ENCODE measurements around the gene PPP6R3. TPM values are rescaled to one million over a fixed set of nuclear protein-coding genes. Genes with fewer than 3 reads are reported as not detected.

The PPP6R3 gene
- total RNA-seq, 1 donor: 119 TPM

DNA sequence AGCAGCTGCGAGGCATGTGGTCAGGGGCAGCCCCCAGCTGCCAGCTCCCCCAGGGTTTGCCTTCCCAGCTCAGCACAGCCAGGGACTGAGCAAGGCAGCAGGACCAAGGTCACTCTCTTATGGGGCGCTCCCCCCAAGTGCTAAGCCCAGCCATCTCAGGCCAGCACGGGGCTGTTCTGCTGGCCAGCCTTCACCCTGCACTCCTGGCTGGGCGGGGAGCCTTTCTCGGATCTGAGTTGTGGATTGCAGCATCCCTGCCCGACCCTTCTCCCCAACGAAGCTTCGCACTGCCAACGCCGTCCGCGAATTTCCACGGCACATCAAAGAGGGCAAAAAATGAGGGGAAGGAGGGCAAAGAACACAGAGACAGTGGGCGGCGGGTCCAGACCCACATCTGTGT is 181.3 kb downstream of the PPP6R3 start:
- TF ChIP-seq, protein P1, sequence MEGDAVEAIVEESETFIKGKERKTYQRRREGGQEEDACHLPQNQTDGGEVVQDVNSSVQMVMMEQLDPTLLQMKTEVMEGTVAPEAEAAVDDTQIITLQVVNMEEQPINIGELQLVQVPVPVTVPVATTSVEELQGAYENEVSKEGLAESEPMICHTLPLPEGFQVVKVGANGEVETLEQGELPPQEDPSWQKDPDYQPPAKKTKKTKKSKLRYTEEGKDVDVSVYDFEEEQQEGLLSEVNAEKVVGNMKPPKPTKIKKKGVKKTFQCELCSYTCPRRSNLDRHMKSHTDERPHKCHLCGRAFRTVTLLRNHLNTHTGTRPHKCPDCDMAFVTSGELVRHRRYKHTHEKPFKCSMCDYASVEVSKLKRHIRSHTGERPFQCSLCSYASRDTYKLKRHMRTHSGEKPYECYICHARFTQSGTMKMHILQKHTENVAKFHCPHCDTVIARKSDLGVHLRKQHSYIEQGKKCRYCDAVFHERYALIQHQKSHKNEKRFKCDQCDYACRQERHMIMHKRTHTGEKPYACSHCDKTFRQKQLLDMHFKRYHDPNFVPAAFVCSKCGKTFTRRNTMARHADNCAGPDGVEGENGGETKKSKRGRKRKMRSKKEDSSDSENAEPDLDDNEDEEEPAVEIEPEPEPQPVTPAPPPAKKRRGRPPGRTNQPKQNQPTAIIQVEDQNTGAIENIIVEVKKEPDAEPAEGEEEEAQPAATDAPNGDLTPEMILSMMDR (IDR thresholded peaks at IDR 0.05; ENCODE audit: insufficient read depth, low read length): no peak
- no peak for DNase-seq (ENCODE audit: low read depth)
- no peak overlapping the region for H3K4me3 ChIP-seq (ENCODE audit: low read depth, low read length)

DNA sequence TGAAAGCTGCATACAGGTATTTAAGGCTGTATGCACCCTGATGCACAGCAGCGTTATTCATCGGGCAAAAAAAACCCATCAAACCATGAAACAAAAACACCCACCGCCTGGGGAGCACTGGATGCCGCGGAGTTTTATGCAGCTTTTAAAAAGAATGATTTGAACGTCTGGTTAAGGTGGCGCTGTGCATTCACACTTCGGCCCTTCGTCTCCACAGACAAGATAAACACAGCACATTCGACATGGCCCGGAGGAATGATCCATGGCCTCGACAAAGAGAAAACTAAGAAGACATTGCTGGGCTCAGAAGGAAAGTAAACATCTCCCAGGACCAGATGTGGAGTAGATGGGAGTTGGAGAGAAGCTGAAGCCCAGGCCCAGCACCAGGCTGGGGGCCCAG is 183.0 kb downstream of the PPP6R3 start:
- DNase-seq (ENCODE audit: low read depth): no peak
- H3K4me3 ChIP-seq (ENCODE audit: low read depth, low read length): no peak overlapping the region
- TF ChIP-seq, protein P1 (IDR thresholded peaks at IDR 0.05; ENCODE audit: insufficient read depth, low read length): no peak

DNA sequence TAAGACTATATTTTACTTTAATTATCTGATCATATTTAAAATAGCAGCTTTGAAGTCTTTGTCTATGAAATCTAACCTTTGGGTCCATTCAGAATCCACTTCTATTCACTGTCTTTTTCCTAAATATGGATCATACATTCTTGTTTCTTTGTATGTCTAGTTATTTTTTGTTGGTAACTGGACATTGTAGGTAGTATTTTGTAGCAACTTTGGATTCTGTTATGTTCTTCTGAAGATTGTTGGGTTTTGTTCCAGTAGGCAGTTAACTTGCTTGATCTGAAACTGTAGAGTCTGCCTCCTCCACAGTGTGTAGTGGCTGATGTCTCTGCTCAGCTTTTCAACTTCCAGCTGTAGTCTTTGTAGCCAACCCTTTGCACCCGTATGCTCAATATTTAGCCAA is 186.3 kb downstream of the PPP6R3 start:
- DNase-seq (ENCODE audit: low read depth): no peak
- TF ChIP-seq, protein P1 (IDR thresholded peaks at IDR 0.05; ENCODE audit: insufficient read depth, low read length): no peak

DNA sequence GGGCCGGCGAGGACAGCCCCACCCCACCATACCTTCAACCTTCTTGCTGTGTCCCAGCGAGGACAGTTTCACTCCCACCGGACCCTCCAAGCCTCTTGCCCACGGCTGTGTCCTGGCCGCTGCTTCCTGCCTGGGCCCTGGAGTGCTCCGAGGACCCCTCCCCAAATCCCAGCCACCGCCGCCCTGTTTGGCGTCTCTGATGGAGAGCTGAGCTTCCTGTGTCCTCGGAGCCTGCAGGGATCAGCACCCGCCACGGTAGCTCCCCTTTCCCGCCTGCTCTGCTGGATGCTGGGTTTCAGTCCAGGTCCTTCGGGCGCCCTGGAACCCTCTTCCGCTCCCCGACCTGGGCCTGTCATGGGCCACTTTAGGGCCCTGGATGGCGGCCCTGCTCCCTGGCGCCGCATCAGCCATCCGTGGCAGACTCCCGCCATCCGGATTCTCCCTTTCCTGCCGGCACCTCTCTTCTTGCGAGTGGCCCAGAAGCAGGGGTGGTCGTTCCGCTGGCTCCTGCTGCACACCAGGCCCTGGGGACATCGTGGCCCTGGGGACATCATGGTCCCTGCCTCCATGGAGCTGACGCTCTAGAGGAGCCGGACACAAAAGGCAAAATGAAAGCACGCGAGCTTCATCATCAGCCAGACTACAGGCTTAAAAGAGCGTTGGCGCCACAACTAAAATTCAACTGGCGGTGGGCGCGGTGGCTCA is 189.5 kb downstream of the PPP6R3 start:
- DNase-seq (ENCODE audit: low read depth): no peak
- no peak overlapping the region for H3K4me3 ChIP-seq (ENCODE audit: low read depth, low read length)
- TF ChIP-seq, protein P1 (IDR thresholded peaks at IDR 0.05; ENCODE audit: insufficient read depth, low read length): no peak

More for the DNA sequence above, 186.3 kb downstream of the PPP6R3 start:
- H3K4me3 ChIP-seq (ENCODE audit: low read depth, low read length): no peak overlapping the region

DNA sequence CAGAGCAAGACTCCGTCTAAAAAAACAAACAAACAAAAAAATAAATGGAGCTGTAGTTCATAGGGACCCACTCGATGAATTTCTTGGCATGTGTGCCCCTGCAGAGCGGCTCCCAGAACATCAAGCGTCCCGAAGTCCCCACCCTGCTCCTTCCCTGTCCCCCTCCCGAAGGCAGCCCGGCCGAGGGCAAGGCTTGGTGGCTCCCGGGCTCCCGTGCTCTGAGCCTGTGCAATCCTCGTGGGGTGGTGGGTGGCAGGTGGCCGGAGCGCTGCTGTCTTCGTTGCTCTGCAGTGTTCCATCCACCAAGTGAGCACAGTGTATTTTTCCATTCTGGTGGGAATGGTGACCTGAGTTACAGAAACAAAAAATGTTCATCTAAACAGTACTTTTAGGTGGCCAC is 190.2 kb downstream of the PPP6R3 start:
- TF ChIP-seq, protein P1 (IDR thresholded peaks at IDR 0.05; ENCODE audit: insufficient read depth, low read length): no peak
- H3K4me3 ChIP-seq (ENCODE audit: low read depth, low read length): no peak overlapping the region
- no peak for DNase-seq (ENCODE audit: low read depth)

DNA sequence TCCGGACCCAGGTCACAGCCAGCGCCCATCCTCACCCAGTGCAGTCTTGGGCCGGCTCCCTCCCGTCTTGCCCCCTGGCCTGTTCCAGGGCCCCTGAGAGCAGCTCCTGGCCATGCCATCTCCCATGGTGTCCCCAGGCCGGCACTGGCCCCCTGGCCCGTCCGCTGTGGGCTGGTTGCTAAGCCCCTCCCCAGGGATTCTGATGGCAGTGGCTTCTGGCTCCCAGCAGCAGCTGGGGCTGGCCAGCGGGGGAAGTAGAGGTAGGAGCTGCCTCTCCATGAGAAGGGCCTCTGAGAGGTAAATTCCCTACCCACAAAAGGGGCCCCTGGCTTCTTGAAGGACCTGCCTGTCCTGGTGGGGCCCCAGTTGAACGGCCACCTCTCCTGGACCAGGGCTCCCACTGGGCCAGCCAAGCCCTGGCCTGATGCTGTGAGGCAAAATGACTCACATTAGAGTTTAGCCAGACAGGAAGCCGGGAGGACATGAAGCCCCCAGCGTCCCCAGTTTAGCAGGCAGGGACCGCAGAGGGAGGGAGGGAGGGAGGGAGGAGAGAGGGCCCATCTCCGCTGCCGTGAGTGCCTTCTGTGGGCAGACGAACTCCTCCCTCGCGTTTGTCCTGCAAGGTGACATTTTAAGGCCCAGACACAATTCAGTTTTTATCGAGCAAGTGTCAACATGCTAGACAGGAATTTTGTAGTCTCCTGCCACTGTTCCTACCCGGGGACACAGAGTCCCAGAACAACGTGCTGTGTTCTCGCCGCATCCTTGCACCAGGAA is 190.8 kb downstream of the PPP6R3 start:
- TF ChIP-seq, protein P1 (IDR thresholded peaks at IDR 0.05; ENCODE audit: insufficient read depth, low read length): no peak
- H3K4me3 ChIP-seq (ENCODE audit: low read depth, low read length): no peak overlapping the region
- no peak for DNase-seq (ENCODE audit: low read depth)

Measured in fibroblast of the aortic adventitia (primary cell).